GM12872 (cell line): Measurements from ENCODE around the gene SSU72.

Source experiments
- TF ChIP-seq, protein P1 (sequence below): IDR thresholded peaks from 3 replicates; pipeline ENCODE4 v1.5.1; 2011; ENCODE audit warnings: low read depth, mild to moderate bottlenecking, low read length, moderate library complexity; ENCODE audit not compliant: insufficient read depth

The SSU72 gene

DNA sequence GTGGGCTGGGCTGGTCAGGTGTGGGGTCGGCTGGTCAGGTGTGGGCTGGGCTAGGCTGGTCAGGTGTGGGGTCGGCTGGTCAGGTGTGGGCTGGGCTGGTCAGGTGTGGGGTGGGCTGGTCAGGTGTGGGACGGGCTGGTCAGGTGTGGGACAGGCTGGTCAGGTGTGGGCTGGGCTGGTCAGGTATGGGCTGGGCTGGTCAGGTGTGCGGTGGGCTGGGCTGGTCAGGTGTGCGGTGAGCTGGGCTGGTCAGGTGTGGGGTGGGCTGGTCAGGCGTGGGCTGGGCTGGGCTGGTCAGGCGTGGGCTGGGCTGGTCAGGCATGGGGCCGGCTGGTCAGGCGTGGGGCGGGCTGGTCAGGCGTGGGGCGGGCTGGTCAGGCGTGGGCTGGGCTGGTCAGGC lies 31.6 kb upstream of the SSU72 start:
- TF ChIP-seq, protein P1, sequence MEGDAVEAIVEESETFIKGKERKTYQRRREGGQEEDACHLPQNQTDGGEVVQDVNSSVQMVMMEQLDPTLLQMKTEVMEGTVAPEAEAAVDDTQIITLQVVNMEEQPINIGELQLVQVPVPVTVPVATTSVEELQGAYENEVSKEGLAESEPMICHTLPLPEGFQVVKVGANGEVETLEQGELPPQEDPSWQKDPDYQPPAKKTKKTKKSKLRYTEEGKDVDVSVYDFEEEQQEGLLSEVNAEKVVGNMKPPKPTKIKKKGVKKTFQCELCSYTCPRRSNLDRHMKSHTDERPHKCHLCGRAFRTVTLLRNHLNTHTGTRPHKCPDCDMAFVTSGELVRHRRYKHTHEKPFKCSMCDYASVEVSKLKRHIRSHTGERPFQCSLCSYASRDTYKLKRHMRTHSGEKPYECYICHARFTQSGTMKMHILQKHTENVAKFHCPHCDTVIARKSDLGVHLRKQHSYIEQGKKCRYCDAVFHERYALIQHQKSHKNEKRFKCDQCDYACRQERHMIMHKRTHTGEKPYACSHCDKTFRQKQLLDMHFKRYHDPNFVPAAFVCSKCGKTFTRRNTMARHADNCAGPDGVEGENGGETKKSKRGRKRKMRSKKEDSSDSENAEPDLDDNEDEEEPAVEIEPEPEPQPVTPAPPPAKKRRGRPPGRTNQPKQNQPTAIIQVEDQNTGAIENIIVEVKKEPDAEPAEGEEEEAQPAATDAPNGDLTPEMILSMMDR, result no peak

DNA sequence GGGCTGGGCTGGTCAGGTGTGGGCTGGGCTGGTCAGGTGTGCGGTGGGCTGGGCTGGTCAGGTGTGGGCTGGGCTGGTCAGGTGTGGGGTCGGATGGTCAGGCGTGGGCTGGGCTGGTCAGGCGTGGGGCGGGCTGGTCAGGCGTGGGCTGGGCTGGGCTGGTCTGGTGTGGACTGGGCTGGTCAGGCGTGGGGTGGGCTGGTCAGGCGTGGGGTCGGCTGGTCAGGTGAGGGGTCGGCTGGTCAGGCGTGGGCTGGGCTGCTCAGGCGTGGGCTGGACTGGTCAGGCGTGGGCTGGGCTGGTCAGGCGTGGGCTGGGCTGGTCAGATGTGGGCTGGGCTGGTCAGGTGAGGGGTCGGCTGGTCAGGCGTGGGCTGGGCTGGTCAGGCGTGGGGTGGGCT lies 31.1 kb upstream of the SSU72 start:
- TF ChIP-seq, protein P1, result no peak

DNA sequence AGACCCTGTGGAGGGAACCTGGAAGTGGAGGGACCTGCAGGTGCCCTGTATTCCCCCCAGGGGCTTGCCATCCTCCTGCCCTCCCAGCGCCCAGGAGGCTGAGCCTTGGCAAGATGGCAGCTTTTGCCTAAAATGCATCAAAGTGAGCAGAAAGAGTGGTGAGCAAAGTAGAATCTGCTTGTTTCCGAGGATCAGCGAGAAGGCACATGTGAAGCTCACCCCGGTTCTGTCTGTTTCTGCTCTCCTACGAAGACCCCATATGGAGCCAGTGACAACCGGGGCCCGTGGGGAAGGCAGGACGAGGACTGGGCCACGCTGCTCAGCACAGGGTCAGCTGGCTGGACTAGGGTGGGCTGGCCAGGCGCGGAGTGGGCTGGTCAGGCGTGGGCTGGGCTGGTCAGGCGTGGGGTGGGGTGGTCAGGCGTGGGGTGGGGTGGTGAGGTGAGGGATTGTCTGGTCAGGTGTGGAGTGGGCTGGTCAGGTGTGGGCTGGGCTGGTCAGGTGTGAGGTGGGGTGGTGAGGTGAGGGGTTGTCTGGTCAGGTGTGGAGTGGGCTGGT lies 30.4 kb upstream of the SSU72 start:
- TF ChIP-seq, protein P1, result no peak

DNA sequence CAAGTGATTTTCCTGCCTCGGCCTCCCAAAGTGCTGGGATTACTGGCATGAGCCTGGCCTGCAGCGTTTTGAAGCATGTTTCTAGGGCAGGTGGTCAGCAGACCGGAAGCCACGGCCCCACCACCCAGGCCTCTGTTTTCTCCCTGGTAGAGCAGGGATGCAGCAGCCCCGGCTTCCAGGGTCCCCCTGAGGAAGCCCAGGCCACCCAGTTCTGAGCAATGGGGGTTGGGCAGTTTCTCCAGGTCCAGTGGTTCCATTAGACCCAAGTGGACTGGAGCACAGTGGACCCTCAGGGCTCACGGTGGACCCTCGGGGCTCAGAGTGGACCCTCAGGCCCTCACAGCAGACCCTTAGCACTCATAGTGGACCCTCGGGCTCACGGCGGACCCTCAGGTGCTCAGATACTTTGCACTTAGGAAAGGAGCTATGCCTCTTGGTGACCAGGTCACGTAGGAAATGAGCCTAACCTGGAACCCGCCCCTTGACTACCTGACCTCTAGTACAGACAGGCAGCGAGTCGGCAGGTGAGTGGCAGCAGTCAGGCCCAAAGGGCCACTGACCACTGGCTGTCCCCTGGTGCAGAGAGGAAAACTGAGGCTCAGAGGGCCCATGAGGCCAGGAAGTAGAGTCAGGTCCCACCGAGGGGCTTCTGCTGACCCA lies 29.8 kb upstream of the SSU72 start:
- TF ChIP-seq, protein P1, result no peak

DNA sequence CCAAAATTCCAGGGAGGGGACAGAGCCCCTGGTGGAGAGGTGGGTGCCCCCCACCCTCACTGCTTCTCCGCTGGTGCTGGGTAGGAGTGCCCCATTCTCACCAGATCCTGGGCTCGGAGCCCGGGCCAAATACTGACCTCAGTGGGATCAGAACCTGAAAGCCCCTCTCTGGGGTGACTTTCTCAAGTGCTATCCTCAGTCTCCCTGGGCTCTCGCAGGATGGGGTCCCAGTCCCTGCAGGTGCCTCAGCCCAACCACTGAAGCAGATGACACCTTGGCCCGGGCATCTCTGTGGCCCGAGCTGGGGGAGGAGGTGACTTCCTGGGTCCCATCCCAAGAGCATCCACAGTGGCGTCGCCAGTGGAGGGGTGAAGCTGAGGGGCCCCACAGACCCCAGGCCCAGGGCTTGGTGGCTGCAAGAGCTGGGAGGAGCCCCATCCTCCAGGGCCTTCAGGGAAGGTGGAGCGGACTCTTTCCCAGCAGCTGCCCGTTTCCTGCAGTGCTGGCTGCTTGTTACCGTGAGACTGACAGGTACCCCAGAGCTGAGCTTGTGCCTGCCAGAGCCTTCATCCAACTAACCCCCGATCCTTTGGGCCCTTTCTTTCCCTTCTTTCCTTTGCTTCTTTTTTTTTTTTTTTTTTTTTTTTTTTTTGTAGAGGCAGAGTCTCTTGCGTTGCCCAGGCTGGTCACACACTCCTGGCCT lies 29.2 kb upstream of the SSU72 start:
- TF ChIP-seq, protein P1, result no peak

DNA sequence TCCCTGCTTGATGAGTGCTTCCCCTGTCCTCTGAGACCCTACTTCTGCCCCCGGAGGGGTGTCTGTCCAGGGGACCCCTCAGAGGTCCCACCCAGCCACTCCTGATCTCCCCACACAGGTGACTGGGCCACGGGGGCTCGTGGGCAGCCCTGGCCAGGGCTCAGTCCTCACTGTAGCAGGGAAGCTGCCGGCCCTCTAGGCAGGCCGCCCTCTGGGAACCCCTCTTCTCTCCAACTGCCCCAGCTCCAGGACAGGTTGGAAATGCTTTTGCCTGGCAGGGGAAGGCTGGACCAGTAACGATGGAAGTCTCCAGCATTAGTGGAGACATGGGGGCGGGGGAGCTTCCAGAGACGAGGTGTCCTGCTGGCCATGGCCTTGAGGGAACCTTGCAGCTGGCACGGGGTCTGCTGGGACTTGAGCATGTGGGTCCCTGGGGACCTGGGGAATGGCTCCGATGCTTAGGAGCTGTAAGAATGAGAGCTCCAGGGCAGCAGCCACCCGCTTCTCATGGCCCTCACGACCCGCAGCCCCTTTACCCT lies 28.4 kb upstream of the SSU72 start:
- TF ChIP-seq, protein P1, result no peak

DNA sequence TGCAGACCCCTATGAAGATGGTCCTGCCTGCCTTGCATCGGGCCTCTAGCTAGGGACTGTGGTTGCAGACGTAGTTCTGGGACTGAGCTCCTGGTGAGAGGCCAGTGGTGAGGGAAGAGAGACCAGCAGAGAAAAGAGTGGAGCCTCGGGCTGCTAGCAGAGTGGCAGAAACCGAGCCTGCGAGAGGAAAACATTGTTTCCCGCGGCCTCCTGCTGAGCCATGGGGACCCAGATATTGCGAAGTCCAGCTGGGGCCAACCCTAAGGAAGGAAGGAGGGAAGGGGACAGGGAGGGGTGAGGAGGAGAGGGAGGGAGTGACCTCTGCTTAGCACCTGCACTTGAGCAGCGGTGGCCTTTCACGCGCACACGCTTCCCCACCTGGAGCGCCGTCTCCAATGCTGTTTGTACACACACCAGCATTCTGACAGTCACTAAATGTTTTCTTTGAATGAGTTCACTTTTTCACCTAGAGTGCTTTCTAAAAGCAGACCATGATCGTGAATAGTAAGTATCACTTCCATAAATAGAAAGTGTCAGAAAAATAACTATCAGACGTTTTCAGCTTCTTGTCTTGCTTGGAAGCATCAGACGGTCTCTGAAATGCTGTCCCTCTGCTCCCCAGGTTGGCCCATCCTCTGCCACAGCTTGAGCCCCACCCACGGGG lies 27.8 kb upstream of the SSU72 start:
- TF ChIP-seq, protein P1, result no peak
